Esophagus muscularis mucosa (tissue), 4 donors: Measurements from ENCODE around the gene RCC2.
"Not testable (repeated sequence)": the region's sequence is repeated elsewhere in the genome, so short reads cannot be mapped to it uniquely, and the experiment has no call there.

ENCODE experiments used
- CTCF ChIP-seq, 3 experiments: fragments of 200-600 bp in 2 of 3; fragments of 450-650 bp in 1 of 3; sonication (generic) in 2 of 3; IDR thresholded peaks; one replicate each; pipeline ENCODE4 v1.5.1; 2017 to 2019; ENCODE audit warnings: antibody characterized with exemption in 3 of 3, mild to moderate bottlenecking in 2 of 3, moderate library complexity in 1 of 3
- EP300 ChIP-seq: sonication (generic); formaldehyde crosslinking; IDR thresholded peaks from one replicate; pipeline ENCODE4 v1.6.1; 2017; ENCODE audit warnings: antibody characterized with exemption
- POLR2A ChIP-seq: fragments of 450-650 bp; IDR thresholded peaks from one replicate; pipeline ENCODE4 v1.6.1; 2017; ENCODE audit warnings: antibody characterized with exemption, moderate library complexity, mild to moderate bottlenecking, low read depth

GRCh38 chr1:17406760-17407475 lies 32.6 kb downstream of the RCC2 start:
- TF ChIP-seq CTCF (IDR thresholded peaks at IDR 0.05); POLR2A; EP300: not testable (repeated sequence)
